CD1c-positive myeloid dendritic cell (primary cell): ENCODE results near the gene LYPD6.

Experiments used
- DNase-seq: peaks from one replicate; pipeline ENCODE4 v3.0.0-alpha.2; 2016; ENCODE audit errors: extremely low spot score

The LYPD6 gene

GRCh38 chr2:149409506-149409905, 79.1 kb downstream of the LYPD6 start:
- DNase-seq, result no peak

- no peak for DNase-seq
Observed at GRCh38 chr2:149410701-149411484, 80.5 kb downstream of the LYPD6 start.

- no peak for DNase-seq
Observed at GRCh38 chr2:149413487-149413886, 83.1 kb downstream of the LYPD6 start.

- no peak for DNase-seq
Observed at GRCh38 chr2:149415086-149415485, 84.7 kb downstream of the LYPD6 start.

DNA sequence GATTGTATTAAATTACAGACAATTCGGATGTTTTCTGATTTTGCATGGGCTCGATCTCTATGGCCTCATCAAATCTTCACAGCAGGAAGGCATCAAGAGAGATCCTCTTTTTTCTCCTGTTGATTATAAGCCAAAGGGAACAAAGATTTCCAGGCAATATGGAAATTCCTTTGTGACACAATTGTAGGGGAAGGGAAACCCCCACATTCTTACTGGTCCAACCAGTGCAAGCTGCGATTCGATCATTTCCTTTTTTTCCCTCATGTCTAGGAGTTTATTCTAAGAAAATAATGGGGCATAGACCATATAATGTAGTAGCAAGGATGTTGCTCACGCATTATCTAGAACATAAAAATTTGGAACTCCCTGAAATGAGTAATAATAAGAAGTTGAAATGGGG, 87.7 kb downstream of the LYPD6 start:
- no peak for DNase-seq

- DNase-seq, result no peak
Observed at GRCh38 chr2:149420053-149420963, 89.9 kb downstream of the LYPD6 start.

DNA sequence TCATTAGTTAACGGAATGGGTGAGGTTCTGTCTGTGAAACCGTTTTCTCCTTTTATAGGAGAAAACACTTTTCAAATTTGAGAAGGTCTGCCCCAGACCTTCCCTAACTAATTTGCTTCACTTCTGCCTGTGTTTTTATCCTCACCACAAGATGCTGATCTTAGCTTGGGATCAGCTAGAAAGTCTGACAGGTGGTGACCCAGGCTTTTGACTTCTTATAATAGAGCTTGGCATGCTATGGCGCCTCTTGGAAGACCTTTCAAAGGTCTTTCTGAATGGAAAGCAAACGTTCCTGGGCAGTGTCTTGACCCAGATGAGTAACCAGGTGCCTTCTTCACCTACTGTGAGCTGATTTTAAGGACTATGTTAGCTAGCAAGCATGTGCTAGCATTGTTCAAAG, 91.4 kb downstream of the LYPD6 start:
- no peak for DNase-seq

- DNase-seq, result no peak
Observed at GRCh38 chr2:149422337-149422990, 92.1 kb downstream of the LYPD6 start.

- no peak for DNase-seq
Observed at GRCh38 chr2:149422991-149423338, 92.6 kb downstream of the LYPD6 start.

DNA sequence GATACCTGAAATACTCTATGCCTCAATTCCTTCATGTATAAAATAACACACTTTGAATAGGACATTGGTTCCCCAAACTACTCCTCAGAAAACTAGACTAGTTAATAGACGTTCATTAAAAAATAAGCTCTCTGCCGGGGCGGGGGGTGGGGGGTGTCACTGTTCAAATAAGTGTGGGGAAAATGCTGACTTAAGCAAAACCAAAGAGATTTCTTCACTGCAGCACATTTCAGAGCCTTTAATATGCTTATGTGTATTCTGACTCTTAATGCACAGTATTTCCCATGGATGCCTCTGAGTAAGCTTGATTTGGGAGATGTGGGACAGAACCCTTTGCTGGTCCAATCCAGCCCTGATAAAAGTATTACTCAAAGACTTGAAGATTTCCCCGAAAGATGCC, 93.2 kb downstream of the LYPD6 start:
- DNase-seq, result no peak

- no peak for DNase-seq
Observed at GRCh38 chr2:149427387-149427786, 97.0 kb downstream of the LYPD6 start.

- DNase-seq, result no peak
Observed at GRCh38 chr2:149428783-149429182, 98.4 kb downstream of the LYPD6 start.

DNA sequence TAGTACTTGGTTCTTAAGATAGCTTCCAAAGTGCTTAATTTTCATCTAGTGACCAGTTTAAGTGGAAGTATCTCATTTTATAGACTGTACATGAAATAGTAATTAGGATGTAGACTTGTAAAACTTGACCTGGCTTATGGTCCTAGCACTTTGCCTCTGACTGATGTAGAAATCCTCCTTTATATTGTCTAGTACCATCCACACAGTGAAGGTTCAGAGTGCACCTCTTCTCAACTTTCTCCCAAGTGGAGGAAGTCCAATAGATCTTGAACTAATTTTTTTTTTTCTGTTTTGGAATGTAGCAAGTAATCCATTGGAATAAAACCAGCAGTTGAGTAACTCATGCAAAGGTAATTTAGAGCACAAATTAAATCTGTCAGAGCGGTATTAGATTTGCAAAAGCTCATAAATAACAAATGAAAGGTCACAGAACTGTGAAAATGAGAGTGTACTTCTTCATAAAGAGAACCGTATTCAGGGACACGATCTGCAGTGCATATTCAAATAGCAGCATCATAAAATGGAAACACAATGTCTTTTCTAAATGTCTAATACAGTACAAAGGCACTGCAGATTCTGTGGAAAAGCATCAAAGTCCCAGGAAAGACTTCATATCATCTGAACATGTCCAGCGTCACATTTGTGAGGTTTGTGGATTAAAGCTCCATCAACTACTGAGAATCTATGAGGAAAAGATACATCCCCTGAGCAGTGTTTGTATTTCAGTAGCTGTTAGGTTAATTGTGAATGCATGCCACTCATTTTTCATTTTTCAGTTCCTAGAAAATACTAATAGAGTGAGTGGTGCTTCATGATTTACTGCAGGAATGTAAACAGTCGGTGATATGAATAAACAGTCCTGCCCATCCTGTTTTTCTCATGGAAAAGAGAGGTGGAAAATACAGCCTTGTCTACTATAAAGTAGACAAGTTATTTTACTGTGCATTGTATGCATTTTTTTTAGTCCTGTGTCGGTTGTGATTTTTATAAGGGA, 100.7 kb downstream of the LYPD6 start:
- no peak for DNase-seq

DNA sequence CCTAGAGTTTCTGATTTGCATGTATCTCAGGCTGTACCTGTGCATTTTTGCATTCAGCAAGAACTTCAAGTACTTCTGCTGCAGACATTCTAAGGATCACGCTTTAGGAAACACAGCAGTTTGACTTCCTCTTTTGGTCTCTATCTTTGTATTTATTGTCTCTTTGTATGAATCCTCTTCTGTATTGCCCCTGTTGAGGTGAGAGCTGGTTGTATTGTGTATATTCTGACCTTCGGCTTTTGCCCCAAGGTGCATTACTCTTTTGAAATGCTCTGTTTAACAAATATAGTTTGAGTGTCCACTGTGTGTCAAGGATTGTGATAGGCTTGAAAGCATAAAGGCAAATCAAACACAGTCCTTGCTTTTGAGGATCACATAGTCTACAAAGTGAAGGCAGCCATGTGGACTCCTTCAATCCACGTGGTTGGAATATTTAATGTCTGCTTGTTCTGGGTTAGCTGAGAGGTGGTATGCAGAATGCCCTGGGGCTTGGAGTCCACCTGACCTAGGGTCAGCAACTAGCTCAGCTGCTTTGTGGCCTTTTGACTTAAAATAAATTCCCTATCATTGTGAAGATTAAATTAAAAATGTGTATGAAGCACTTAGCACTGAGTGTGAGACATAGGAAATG, 108.1 kb downstream of the LYPD6 start:
- DNase-seq, result no peak

DNA sequence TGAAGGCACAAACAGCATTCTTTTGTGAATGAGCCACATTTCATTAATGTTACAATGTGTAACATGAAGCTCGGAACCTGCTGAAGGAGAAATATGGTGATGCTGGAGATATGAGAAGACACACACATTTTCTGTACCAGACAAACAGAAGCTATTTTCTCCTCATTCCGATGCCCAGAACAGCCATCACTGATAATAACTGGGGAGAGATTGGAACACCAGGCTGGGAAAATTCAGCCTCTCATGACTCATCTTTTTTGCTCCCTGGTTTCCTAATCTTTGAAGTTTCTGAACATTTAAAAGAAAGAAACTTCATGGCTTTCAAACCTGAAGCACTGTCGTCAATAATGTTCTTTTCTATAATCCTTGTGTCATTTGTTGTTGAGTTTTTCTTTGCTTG, 110.9 kb downstream of the LYPD6 start:
- DNase-seq, result no peak

DNA sequence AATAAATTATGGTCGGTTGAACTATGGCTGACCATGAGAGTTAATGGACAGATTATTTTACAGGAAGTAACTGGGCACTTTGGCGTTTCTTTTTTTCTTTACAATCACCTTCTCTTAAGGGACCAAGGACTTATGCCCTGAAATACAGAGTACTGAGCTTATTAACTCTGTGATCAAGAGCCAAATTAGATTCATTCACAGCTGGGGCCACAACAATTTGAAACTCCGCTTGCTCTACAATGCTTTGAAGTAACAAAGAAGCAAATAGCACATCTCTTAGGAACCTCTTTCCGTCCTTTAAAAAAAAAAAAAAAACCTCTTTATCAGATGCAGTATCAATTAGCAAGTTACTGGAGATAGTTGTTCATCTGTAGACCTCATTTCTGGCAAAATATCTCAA, 112.0 kb downstream of the LYPD6 start:
- DNase-seq, result no peak

DNA sequence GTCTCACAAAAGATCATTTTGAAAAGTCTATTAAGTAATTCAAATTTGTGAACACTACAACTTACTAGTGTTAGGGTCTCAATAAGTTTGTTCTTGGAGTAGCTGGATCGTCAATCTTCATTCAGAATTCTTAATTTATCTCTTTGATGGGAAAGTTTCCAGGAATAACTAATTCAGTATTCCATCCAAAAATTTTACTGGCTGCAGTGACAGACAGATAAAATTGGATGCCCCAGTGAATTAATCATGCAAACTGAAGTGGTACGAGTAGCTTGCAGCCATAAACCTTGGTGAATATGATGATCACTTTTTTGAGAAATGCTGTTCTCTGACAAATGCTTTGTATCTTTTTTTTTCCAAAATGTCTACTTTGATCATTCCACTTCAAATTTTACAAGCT, 112.8 kb downstream of the LYPD6 start:
- DNase-seq, result no peak

GRCh38 chr2:149446748-149447147, 116.4 kb downstream of the LYPD6 start:
- DNase-seq, result no peak

DNA sequence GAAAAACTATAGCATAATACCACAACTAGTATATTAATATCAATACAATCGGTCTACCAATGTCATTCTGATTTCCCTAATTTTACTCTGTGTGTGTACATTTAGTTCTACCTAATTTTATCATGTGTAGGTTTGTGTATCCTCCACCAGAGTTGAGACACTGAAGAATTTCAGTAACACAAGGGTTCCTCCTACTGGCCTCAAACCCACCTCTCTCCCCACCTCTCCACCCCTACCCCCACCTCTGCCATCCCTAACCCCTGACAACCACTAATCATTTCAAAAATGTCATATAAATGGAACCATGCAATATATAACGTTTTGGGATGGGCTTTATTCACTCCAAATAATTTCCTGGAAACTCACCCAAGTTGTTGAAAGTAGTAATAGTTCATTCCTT, 117.9 kb downstream of the LYPD6 start:
- DNase-seq, result no peak

- no peak for DNase-seq
Observed at GRCh38 chr2:149449017-149449416, 118.6 kb downstream of the LYPD6 start.
